HEK293 (cell line): ENCODE results near the gene OR5D14.

Experiments used
- CTCF ChIA-PET: fragments of 350-600 bp; formaldehyde crosslinking; extraction: SDS; loops from one replicate; lab custom pipeline; 2021; ENCODE audit warnings: antibody characterized with exemption; lab: Yijun Ruan, JAX
- POLR2A ChIA-PET: fragments of 300-600 bp; formaldehyde crosslinking; extraction: SDS; loops from one replicate; lab custom pipeline; 2020; ENCODE audit warnings: antibody characterized with exemption, inconsistent platforms; lab: Yijun Ruan, JAX
- H3K27ac ChIP-seq: fragments of 200-500 bp; sonication (Bioruptor generic); 2 replicates; pipeline ENCODE4 v1.5.1; 2014; ENCODE audit warnings: low read depth, low read length, control low read depth, inconsistent platforms; ENCODE audit errors: extremely low read depth
- H3K36me3 ChIP-seq, 2 experiments: fragments of 200-500 bp in 1 of 2; sonication (Bioruptor generic) in 1 of 2; 1 replicate in 1 of 2; 2 replicates in 1 of 2; pipeline ENCODE4 v1.5.1; 2014 to 2017; ENCODE audit warnings: inconsistent platforms in 2 of 2, low read length in 2 of 2; ENCODE audit not compliant: control insufficient read depth in 2 of 2, insufficient read depth in 1 of 2
- H3K4me1 ChIP-seq: fragments of 200-500 bp; sonication (Bioruptor generic); 2 replicates; pipeline ENCODE4 v1.5.1; 2014; ENCODE audit warnings: mild to moderate bottlenecking, low read length, inconsistent platforms; ENCODE audit not compliant: control insufficient read depth, insufficient read depth
- H3K4me3 ChIP-seq: 2 replicates; pipeline ENCODE4 v1.5.1; 2011; ENCODE audit warnings: low read depth, mild to moderate bottlenecking, control low read depth, low read length, moderate library complexity
- H3K9me3 ChIP-seq: fragments of 200-500 bp; sonication (Bioruptor generic); 2 replicates; pipeline ENCODE4 v1.5.1; 2014; ENCODE audit warnings: low read depth, low read length, inconsistent platforms; ENCODE audit not compliant: control insufficient read depth, insufficient read depth
- BCL11B ChIP-seq: fragments of 450-650 bp; formaldehyde crosslinking; IDR thresholded peaks from 2 replicates; pipeline ENCODE4 v1.5.1; 2016; ENCODE audit warnings: low read depth, missing biosample characterization, missing genetic modification characterization
- KLF1 ChIP-seq: fragments of 450-650 bp; formaldehyde crosslinking; IDR thresholded peaks from 2 replicates; pipeline ENCODE4 v1.5.1; 2016; ENCODE audit warnings: missing biosample characterization, missing genetic modification characterization
- KLF8 ChIP-seq: fragments of 450-650 bp; formaldehyde crosslinking; IDR thresholded peaks from 2 replicates; pipeline ENCODE4 v1.5.1; 2016; ENCODE audit warnings: missing biosample characterization, missing genetic modification characterization
- PRDM1 ChIP-seq: fragments of 450-650 bp; formaldehyde crosslinking; IDR thresholded peaks from 2 replicates; pipeline ENCODE4; 2016; ENCODE audit warnings: missing biosample characterization, missing genetic modification characterization
- ZNF10 ChIP-seq: fragments of 450-650 bp; formaldehyde crosslinking; IDR thresholded peaks from 2 replicates; pipeline ENCODE4 v1.5.1; 2017; ENCODE audit warnings: missing biosample characterization, missing genetic modification characterization
- ZNF175 ChIP-seq: fragments of 450-650 bp; formaldehyde crosslinking; IDR thresholded peaks from 2 replicates; pipeline ENCODE4 v1.5.1; 2016; ENCODE audit warnings: missing biosample characterization, missing genetic modification characterization
- ZNF202 ChIP-seq: fragments of 450-650 bp; formaldehyde crosslinking; IDR thresholded peaks from 2 replicates; pipeline ENCODE4 v1.5.1; 2016; ENCODE audit warnings: missing biosample characterization, missing genetic modification characterization, borderline replicate concordance
- ZNF341 ChIP-seq: fragments of 450-650 bp; formaldehyde crosslinking; IDR thresholded peaks from 2 replicates; pipeline ENCODE4; 2016; ENCODE audit warnings: low read depth, missing biosample characterization, missing genetic modification characterization
- ZNF664 ChIP-seq: fragments of 450-650 bp; formaldehyde crosslinking; IDR thresholded peaks from 2 replicates; pipeline ENCODE4 v1.5.1; 2016; ENCODE audit warnings: missing biosample characterization, missing genetic modification characterization
- ZNF677 ChIP-seq: fragments of 450-650 bp; IDR thresholded peaks from 2 replicates; pipeline ENCODE4 v1.5.0; 2018; ENCODE audit warnings: missing biosample characterization, mild to moderate bottlenecking, missing genetic modification characterization, moderate library complexity
- ZNF837 ChIP-seq: fragments of 450-650 bp; formaldehyde crosslinking; IDR thresholded peaks from 2 replicates; pipeline ENCODE4 v1.5.1; 2016; ENCODE audit warnings: missing biosample characterization, missing genetic modification characterization
- TF ChIP-seq, protein P1 (sequence below): fragments of 450-650 bp; formaldehyde crosslinking; IDR thresholded peaks from 2 replicates; pipeline ENCODE4 v1.5.1; 2017; ENCODE audit warnings: missing biosample characterization, missing genetic modification characterization
- TF ChIP-seq, protein P2 (sequence below): fragments of 450-650 bp; formaldehyde crosslinking; IDR thresholded peaks from 2 replicates; pipeline ENCODE4 v1.5.1; 2016; ENCODE audit warnings: missing biosample characterization, missing genetic modification characterization
- TF ChIP-seq, protein P3 (sequence below): fragments of 450-650 bp; formaldehyde crosslinking; IDR thresholded peaks from 2 replicates; pipeline ENCODE4 v1.5.1; 2016; ENCODE audit warnings: missing biosample characterization, missing genetic modification characterization, borderline replicate concordance

OR5D14 gene

DNA sequence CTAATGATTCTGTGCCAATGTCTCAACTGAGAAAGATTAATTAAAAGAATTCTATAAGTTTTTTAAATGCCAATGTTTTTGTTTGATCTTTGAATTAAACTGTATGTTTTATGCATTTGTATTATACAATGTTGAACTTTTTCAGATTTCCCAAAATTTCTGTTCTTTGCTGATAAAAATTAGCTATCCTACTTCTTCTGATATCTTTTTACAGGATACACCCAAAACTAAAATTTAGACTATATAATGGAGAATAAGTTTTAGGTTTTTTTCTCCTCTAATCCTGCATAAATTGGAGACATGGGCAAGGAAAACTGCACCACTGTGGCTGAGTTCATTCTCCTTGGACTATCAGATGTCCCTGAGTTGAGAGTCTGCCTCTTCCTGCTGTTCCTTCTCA lies 31.6 kb downstream of the OR5D14 start, which contains the start of gene OR5L2 (continued):
- TF ChIP-seq, protein P1, sequence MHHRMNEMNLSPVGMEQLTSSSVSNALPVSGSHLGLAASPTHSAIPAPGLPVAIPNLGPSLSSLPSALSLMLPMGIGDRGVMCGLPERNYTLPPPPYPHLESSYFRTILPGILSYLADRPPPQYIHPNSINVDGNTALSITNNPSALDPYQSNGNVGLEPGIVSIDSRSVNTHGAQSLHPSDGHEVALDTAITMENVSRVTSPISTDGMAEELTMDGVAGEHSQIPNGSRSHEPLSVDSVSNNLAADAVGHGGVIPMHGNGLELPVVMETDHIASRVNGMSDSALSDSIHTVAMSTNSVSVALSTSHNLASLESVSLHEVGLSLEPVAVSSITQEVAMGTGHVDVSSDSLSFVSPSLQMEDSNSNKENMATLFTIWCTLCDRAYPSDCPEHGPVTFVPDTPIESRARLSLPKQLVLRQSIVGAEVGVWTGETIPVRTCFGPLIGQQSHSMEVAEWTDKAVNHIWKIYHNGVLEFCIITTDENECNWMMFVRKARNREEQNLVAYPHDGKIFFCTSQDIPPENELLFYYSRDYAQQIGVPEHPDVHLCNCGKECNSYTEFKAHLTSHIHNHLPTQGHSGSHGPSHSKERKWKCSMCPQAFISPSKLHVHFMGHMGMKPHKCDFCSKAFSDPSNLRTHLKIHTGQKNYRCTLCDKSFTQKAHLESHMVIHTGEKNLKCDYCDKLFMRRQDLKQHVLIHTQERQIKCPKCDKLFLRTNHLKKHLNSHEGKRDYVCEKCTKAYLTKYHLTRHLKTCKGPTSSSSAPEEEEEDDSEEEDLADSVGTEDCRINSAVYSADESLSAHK: no peak
- TF ChIP-seq BCL11B (no peak), ZNF664 (no peak), ZNF175 (tag by site-specific recombination) (no peak), ZNF677 (tag by site-specific recombination) (no peak), ZNF10 (tag by site-specific recombination) (no peak)

DNA sequence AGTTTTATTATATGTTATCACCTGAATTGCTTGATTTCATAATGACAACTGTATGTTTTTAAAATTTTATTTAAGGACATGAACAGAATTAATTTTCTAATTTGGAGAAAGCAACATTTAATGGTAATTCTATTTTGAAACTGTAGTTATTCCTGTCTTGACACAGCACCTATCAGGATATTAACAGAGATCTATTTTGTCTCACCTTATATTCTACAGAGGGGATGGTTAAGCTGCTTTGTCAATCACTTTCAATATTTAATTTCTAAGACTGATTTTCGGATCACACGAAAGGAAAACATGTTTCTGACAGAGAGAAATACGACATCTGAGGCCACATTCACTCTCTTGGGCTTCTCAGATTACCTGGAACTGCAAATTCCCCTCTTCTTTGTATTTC lies 43.1 kb downstream of the OR5D14 start, which contains the start of gene OR5D16:
TSS of gene OR5D16 (plus strand) at position 301 of the 400 bp plus-strand sequence. CDS start at position 301, 0 bp downstream.
- Histone ChIP-seq H3K36me3 (no peaks in the 10 kb centered on the region), H3K4me3 (no peak within 1 kb of the TSS), H3K9me3 (no peaks in the 10 kb centered on the region)
- CTCF ChIA-PET: no interaction called here
- POLR2A ChIA-PET: no interaction called here
- TF ChIP-seq KLF8 (tag by site-specific recombination): no peak
- no peak for TF ChIP-seq KLF1
- TF ChIP-seq ZNF341: no peak
- TF ChIP-seq, protein P2, sequence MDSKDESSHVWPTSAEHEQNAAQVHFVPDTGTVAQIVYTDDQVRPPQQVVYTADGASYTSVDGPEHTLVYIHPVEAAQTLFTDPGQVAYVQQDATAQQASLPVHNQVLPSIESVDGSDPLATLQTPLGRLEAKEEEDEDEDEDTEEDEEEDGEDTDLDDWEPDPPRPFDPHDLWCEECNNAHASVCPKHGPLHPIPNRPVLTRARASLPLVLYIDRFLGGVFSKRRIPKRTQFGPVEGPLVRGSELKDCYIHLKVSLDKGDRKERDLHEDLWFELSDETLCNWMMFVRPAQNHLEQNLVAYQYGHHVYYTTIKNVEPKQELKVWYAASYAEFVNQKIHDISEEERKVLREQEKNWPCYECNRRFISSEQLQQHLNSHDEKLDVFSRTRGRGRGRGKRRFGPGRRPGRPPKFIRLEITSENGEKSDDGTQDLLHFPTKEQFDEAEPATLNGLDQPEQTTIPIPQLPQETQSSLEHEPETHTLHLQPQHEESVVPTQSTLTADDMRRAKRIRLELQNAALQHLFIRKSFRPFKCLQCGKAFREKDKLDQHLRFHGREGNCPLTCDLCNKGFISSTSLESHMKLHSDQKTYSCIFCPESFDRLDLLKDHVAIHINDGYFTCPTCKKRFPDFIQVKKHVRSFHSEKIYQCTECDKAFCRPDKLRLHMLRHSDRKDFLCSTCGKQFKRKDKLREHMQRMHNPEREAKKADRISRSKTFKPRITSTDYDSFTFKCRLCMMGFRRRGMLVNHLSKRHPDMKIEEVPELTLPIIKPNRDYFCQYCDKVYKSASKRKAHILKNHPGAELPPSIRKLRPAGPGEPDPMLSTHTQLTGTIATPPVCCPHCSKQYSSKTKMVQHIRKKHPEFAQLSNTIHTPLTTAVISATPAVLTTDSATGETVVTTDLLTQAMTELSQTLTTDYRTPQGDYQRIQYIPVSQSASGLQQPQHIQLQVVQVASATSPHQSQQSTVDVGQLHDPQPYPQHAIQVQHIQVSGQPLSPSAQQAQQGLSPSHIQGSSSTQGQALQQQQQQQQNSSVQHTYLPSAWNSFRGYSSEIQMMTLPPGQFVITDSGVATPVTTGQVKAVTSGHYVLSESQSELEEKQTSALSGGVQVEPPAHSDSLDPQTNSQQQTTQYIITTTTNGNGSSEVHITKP (tag by site-specific recombination): no peak
- no peak for TF ChIP-seq PRDM1
- no peak for TF ChIP-seq ZNF837 (tag by site-specific recombination)
- TF ChIP-seq ZNF202 (tag by site-specific recombination): no peak
- TF ChIP-seq, protein P3, sequence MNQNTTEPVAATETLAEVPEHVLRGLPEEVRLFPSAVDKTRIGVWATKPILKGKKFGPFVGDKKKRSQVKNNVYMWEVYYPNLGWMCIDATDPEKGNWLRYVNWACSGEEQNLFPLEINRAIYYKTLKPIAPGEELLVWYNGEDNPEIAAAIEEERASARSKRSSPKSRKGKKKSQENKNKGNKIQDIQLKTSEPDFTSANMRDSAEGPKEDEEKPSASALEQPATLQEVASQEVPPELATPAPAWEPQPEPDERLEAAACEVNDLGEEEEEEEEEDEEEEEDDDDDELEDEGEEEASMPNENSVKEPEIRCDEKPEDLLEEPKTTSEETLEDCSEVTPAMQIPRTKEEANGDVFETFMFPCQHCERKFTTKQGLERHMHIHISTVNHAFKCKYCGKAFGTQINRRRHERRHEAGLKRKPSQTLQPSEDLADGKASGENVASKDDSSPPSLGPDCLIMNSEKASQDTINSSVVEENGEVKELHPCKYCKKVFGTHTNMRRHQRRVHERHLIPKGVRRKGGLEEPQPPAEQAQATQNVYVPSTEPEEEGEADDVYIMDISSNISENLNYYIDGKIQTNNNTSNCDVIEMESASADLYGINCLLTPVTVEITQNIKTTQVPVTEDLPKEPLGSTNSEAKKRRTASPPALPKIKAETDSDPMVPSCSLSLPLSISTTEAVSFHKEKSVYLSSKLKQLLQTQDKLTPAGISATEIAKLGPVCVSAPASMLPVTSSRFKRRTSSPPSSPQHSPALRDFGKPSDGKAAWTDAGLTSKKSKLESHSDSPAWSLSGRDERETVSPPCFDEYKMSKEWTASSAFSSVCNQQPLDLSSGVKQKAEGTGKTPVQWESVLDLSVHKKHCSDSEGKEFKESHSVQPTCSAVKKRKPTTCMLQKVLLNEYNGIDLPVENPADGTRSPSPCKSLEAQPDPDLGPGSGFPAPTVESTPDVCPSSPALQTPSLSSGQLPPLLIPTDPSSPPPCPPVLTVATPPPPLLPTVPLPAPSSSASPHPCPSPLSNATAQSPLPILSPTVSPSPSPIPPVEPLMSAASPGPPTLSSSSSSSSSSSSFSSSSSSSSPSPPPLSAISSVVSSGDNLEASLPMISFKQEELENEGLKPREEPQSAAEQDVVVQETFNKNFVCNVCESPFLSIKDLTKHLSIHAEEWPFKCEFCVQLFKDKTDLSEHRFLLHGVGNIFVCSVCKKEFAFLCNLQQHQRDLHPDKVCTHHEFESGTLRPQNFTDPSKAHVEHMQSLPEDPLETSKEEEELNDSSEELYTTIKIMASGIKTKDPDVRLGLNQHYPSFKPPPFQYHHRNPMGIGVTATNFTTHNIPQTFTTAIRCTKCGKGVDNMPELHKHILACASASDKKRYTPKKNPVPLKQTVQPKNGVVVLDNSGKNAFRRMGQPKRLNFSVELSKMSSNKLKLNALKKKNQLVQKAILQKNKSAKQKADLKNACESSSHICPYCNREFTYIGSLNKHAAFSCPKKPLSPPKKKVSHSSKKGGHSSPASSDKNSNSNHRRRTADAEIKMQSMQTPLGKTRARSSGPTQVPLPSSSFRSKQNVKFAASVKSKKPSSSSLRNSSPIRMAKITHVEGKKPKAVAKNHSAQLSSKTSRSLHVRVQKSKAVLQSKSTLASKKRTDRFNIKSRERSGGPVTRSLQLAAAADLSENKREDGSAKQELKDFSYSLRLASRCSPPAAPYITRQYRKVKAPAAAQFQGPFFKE (tag by site-specific recombination): no peak
- TF ChIP-seq, all 188 proteins: peak for 0
- Histone ChIP-seq H3K4me1 (no peaks in the 10 kb centered on the region), H3K27ac (no peak within 1 kb of the TSS)
